Karpas-422 (cell line): ENCODE results near the gene CLEC4E. TPM values are rescaled to one million over a fixed set of nuclear protein-coding genes. Genes with fewer than 3 reads are reported as not detected.
A peak's percentile ranks its signal among the peaks of the same experiment; 100 is the strongest.
"Not testable (repeated sequence)": the region's sequence is repeated elsewhere in the genome, so short reads cannot be mapped to it uniquely, and the experiment has no call there.

Experiments used
- DNase-seq: peaks from one replicate; pipeline ENCODE4 v3.0.0-alpha.2; 2015
- H2AFZ ChIP-seq: fragments of 200-600 bp; sonication (generic); 2 replicates; pipeline ENCODE4 v1.6.1; 2014; ENCODE audit warnings: antibody characterized with exemption, low read length, mixed read lengths
- H3K27ac ChIP-seq: fragments of 200-600 bp; sonication (generic); 2 replicates; pipeline ENCODE4 v1.5.1; 2014; ENCODE audit warnings: mild to moderate bottlenecking, low read length, moderate library complexity
- H3K27me3 ChIP-seq: fragments of 200-600 bp; sonication (generic); 2 replicates; pipeline ENCODE4 v1.6.1; 2014; ENCODE audit warnings: low read length, mixed read lengths
- H3K36me3 ChIP-seq: fragments of 200-600 bp; sonication (generic); 2 replicates; pipeline ENCODE4 v1.6.1; 2014; ENCODE audit warnings: low read length, mixed read lengths; ENCODE audit not compliant: insufficient read depth
- H3K4me1 ChIP-seq: fragments of 200-600 bp; sonication (generic); 2 replicates; pipeline ENCODE4 v1.6.1; 2014; ENCODE audit warnings: mild to moderate bottlenecking, low read length, mixed read lengths
- H3K4me2 ChIP-seq: fragments of 200-600 bp; sonication (generic); 2 replicates; pipeline ENCODE4 v1.6.1; 2014; ENCODE audit warnings: low read length, low read depth, mild to moderate bottlenecking; ENCODE audit not compliant: poor library complexity, severe bottlenecking
- H3K4me3 ChIP-seq: fragments of 200-600 bp; sonication (generic); 2 replicates; pipeline ENCODE4 v1.5.1; 2014; ENCODE audit warnings: mild to moderate bottlenecking, antibody characterized with exemption, low read length, mixed read lengths
- H3K79me2 ChIP-seq: fragments of 200-600 bp; sonication (generic); 2 replicates; pipeline ENCODE4 v1.6.1; 2014; ENCODE audit warnings: mild to moderate bottlenecking, low read length, mixed read lengths
- H3K9ac ChIP-seq: fragments of 200-600 bp; sonication (generic); 2 replicates; pipeline ENCODE4 v1.6.0; 2014; ENCODE audit warnings: low read length
- H3K9me2 ChIP-seq: fragments of 200-600 bp; sonication (generic), shearing (Covaris generic); replicated peaks from 2 replicates; pipeline ENCODE4 v1.6.0; 2014; ENCODE audit warnings: mild to moderate bottlenecking, low read length, moderate library complexity; ENCODE audit not compliant: insufficient read depth
- H3K9me3 ChIP-seq: fragments of 300-700, 200-600 bp; sonication (generic); 2 replicates; pipeline ENCODE4 v1.6.1; 2014; ENCODE audit warnings: low read length, mixed read lengths
- H4K20me1 ChIP-seq: fragments of 200-600 bp; sonication (generic); 2 replicates; pipeline ENCODE4 v1.6.1; 2014; ENCODE audit warnings: mild to moderate bottlenecking, antibody characterized with exemption, low read length, low read depth; ENCODE audit not compliant: insufficient read depth
- total RNA-seq: library from RNA; depleted of rRNA; stranded (reverse); fragments of >200 nt; shearing (Covaris generic); gene quantifications from 2 replicates; pipeline ENCODE4 v1.2.3, GENCODE V29; 2014; ENCODE audit warnings: low replicate concordance; rRNA removed

The CLEC4E gene, protein sequence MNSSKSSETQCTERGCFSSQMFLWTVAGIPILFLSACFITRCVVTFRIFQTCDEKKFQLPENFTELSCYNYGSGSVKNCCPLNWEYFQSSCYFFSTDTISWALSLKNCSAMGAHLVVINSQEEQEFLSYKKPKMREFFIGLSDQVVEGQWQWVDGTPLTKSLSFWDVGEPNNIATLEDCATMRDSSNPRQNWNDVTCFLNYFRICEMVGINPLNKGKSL
- total RNA-seq: 1.4 TPM in 1 of 2 replicates, not detected in the other

- H3K9ac ChIP-seq, H3K9me3 ChIP-seq, H3K36me3 ChIP-seq, H3K79me2 ChIP-seq, H3K4me2 ChIP-seq, H3K27me3 ChIP-seq, H2AFZ ChIP-seq, H3K4me3 ChIP-seq, H3K9me2 ChIP-seq, H3K27ac ChIP-seq, DNase-seq, H4K20me1 ChIP-seq: not testable (repeated sequence)
- H3K4me1 ChIP-seq: peaks cover 15% of the 10 kb centered on the region
Observed at GRCh38 chr12:8540831-8541230, at the start of gene CLEC4E. CLEC4E (minus strand) TSS chr12:8540905; CDS start chr12:8540797, 108 bp downstream.

DNA sequence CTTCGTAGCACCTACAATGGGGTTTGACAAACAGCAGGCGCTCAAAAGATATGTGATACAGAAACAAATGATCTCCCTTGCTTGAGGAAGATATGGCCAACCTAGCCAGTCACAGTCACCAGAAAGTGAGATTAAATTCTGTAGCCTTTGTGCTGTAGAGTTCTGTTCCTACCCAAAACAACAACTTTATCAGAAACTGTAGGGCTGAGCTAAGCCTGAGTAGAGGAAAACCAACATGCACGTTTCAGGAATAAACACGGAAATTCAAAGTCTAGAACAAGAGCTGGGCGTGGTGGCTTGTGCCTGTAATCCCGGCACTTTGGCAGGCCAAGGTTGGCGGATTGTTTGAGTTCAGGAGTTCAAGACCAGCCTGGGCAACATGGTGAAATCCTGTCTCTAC is 49.0 kb upstream of the CLEC4E start:
- Histone ChIP-seq H3K9me3 (no peaks in the 10 kb centered on the region), H3K4me2 (no peak overlapping the region)

GRCh38 chr12:8584478-8584877 is 43.8 kb upstream of the CLEC4E start:
- not testable (repeated sequence) for H4K20me1 ChIP-seq, H3K27me3 ChIP-seq, H2AFZ ChIP-seq, H3K4me3 ChIP-seq, H3K9me2 ChIP-seq, H3K36me3 ChIP-seq, H3K9me3 ChIP-seq, H3K27ac ChIP-seq, H3K4me2 ChIP-seq, H3K79me2 ChIP-seq, H3K9ac ChIP-seq
- H3K4me1 ChIP-seq: peaks cover 20% of the 10 kb centered on the region
- DNase-seq: peak; percentile 30

More for the DNA sequence above, 49.0 kb upstream of the CLEC4E start:
- Histone ChIP-seq H3K4me1 (peaks cover 16% of the 10 kb centered on the region), H3K9me2 (no peaks in the 10 kb centered on the region), H3K27me3 (no peaks in the 10 kb centered on the region), H3K9ac (no peak overlapping the region), H3K79me2 (no peaks in the 10 kb centered on the region), H3K27ac (no peak overlapping the region), H3K36me3 (no peaks in the 10 kb centered on the region), H2AFZ (no peak overlapping the region), H4K20me1 (no peaks in the 10 kb centered on the region), H3K4me3 (no peak overlapping the region)
- DNase-seq: peak; percentile 35

DNA sequence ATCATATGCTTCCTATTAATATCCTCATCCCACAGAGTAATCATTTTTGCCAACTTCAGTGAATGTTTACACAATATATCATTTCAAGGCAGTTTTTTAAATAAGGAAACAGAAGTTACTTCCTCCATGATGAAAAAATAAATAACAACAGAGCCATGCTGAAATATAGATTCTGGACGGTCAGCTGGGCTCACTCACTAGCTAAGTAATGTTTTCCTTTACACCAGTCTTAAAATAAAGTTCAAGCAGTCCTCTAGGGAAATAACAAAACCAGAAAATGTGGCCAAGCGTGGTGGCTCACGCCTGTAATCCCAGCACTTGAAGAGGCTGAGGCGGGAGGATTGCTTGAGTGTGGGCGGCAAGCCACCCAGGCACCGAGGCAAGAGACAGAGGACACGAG is 43.3 kb upstream of the CLEC4E start:
- H3K9ac ChIP-seq: no peak overlapping the region
- H4K20me1 ChIP-seq: no peaks in the 10 kb centered on the region
- H3K79me2 ChIP-seq: no peaks in the 10 kb centered on the region
- no peak overlapping the region for H3K4me2 ChIP-seq
- H3K4me1 ChIP-seq: peaks cover 24% of the 10 kb centered on the region
- H3K27ac ChIP-seq: no peak overlapping the region
- H3K27me3 ChIP-seq: no peaks in the 10 kb centered on the region
- no peaks in the 10 kb centered on the region for H3K9me2 ChIP-seq
- H2AFZ ChIP-seq: no peak overlapping the region
- H3K36me3 ChIP-seq: no peaks in the 10 kb centered on the region
- no peak overlapping the region for H3K4me3 ChIP-seq
- no peaks in the 10 kb centered on the region for H3K9me3 ChIP-seq
- DNase-seq: peak; percentile 32

- Histone ChIP-seq H3K27ac (peak overlapping the region; percentile 29; the same call in 1 of the 2 replicates), H4K20me1 (no peaks in the 10 kb centered on the region), H2AFZ (no peak overlapping the region), H3K9me3 (no peaks in the 10 kb centered on the region), H3K79me2 (no peaks in the 10 kb centered on the region), H3K9me2 (no peaks in the 10 kb centered on the region), H3K4me3 (no peak overlapping the region), H3K27me3 (no peaks in the 10 kb centered on the region), H3K4me1 (peaks cover 50% of the 10 kb centered on the region), H3K4me2 (no peak overlapping the region), H3K9ac (no peak overlapping the region), H3K36me3 (no peaks in the 10 kb centered on the region)
- no peak for DNase-seq
Observed at GRCh38 chr12:8581098-8581784, 40.5 kb upstream of the CLEC4E start.

GRCh38 chr12:8577879-8578278 is 37.2 kb upstream of the CLEC4E start:
- Histone ChIP-seq H3K9me3 (no peaks in the 10 kb centered on the region), H3K79me2 (no peaks in the 10 kb centered on the region), H3K36me3 (no peaks in the 10 kb centered on the region), H3K4me1 (peaks cover 44% of the 10 kb centered on the region), H3K9me2 (no peaks in the 10 kb centered on the region), H3K4me3 (peak overlapping the region; percentile 50), H3K27ac (peak overlapping the region; percentile 98), H3K9ac (peak overlapping the region; percentile 60), H2AFZ (peak overlapping the region; percentile 71; the same call in 1 of the 2 replicates), H4K20me1 (no peaks in the 10 kb centered on the region), H3K27me3 (no peaks in the 10 kb centered on the region), H3K4me2 (peak overlapping the region; percentile 67)
- DNase-seq: peak; percentile 92

DNA sequence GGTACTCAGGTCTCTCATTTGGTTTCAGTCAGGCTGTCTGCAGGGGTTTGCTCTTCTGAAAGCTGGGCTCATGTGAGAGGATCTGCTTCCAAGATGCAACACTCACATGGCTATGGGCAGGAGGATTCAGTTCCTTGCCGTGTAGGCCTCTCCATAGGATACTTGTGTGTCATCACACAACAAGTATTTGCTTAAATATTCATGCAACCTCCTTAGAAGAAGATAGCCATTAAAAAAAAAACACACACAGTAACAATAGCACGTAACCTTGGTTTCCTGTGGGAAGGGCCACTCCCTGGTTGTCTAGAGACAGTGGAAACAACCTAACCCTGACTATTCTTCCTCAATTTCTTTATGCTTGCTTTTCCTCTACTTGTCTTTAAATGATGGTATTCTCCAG is 31.8 kb upstream of the CLEC4E start:
- no peak overlapping the region for H2AFZ ChIP-seq
- peaks cover 2% of the 10 kb centered on the region; the same call in 1 of the 2 replicates for H3K9me3 ChIP-seq
- H3K9ac ChIP-seq: no peak overlapping the region
- H3K4me1 ChIP-seq: peaks cover 11% of the 10 kb centered on the region
- no peaks in the 10 kb centered on the region for H3K79me2 ChIP-seq
- no peak overlapping the region for H3K4me3 ChIP-seq
- no peak overlapping the region for H3K27ac ChIP-seq
- no peak for DNase-seq
- H3K36me3 ChIP-seq: no peaks in the 10 kb centered on the region
- H4K20me1 ChIP-seq: no peaks in the 10 kb centered on the region
- no peaks in the 10 kb centered on the region for H3K9me2 ChIP-seq
- no peaks in the 10 kb centered on the region for H3K27me3 ChIP-seq
- H3K4me2 ChIP-seq: no peak overlapping the region

- Histone ChIP-seq H3K9me2 (no peaks in the 10 kb centered on the region), H3K4me3 (no peak overlapping the region), H3K27me3 (no peaks in the 10 kb centered on the region), H3K79me2 (no peaks in the 10 kb centered on the region), H4K20me1 (no peaks in the 10 kb centered on the region), H3K27ac (no peak overlapping the region), H2AFZ (no peak overlapping the region), H3K36me3 (no peaks in the 10 kb centered on the region; the same call in 1 of the 2 replicates), H3K9me3 (peaks cover 16% of the 10 kb centered on the region), H3K4me1 (peaks cover 3% of the 10 kb centered on the region; the same call in 1 of the 2 replicates), H3K9ac (no peak overlapping the region), H3K4me2 (no peak overlapping the region)
- DNase-seq: no peak
Observed at GRCh38 chr12:8566525-8566924, 25.8 kb upstream of the CLEC4E start.
